ENCODE data around the gene FER. TPM values are rescaled to one million over a fixed set of nuclear protein-coding genes. Genes with fewer than 3 reads are reported as not detected.
"Not testable (repeated sequence)": the region's sequence is repeated elsewhere in the genome, so short reads cannot be mapped to it uniquely, and the experiment has no call there.

Gene FER
- total RNA-seq, 1 experiment from 2014 or later, result 16.4 TPM

DNA sequence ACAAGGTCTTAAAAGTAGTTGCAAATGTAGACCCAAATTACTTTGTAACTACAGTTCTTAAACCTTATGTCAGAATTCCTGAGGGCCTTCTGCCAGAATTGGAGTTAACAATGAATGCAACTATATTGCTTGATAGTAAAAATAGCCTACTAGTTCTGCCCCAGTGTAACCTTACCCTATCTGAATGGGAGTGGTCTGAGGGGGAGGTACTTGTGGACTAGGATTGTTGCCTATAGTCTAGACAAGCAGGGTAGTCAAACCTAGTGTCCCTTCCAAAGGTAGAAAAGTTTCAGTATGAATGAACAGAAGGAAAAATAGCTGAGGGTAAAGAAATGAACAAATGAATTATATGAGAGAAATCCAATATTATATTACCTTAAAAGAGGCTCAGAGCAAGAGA lies 419.9 kb downstream of the FER start:
- TF ChIP-seq, protein P1, sequence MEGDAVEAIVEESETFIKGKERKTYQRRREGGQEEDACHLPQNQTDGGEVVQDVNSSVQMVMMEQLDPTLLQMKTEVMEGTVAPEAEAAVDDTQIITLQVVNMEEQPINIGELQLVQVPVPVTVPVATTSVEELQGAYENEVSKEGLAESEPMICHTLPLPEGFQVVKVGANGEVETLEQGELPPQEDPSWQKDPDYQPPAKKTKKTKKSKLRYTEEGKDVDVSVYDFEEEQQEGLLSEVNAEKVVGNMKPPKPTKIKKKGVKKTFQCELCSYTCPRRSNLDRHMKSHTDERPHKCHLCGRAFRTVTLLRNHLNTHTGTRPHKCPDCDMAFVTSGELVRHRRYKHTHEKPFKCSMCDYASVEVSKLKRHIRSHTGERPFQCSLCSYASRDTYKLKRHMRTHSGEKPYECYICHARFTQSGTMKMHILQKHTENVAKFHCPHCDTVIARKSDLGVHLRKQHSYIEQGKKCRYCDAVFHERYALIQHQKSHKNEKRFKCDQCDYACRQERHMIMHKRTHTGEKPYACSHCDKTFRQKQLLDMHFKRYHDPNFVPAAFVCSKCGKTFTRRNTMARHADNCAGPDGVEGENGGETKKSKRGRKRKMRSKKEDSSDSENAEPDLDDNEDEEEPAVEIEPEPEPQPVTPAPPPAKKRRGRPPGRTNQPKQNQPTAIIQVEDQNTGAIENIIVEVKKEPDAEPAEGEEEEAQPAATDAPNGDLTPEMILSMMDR (conservative IDR thresholded peaks at IDR 0.05; ENCODE audit: low read depth, low read length), result no peak
- no peak for TF ChIP-seq EZH2 (IDR thresholded peaks at IDR 0.05; ENCODE audit: borderline replicate concordance, low read depth, low read length, poor library complexity, severe bottlenecking)
- no peaks in the 10 kb centered on the region for H3K36me3 ChIP-seq (ENCODE audit: insufficient read depth, low read length, poor library complexity, severe bottlenecking)
- DNase-seq (ENCODE audit: low spot score), result peak; percentile 35
- H3K4me1 ChIP-seq (ENCODE audit: insufficient read depth, low read length, poor library complexity, severe bottlenecking), result peaks cover 20% of the 10 kb centered on the region
- ChIA-PET POLR2A (ENCODE audit: low non-redundant PET) (no interaction called here), CTCF (no interaction called here)
- no peak overlapping the region for H3K27ac ChIP-seq (ENCODE audit: low read depth, low read length, poor library complexity, severe bottlenecking)
- no peaks in the 10 kb centered on the region for H3K27me3 ChIP-seq (replicated peaks; ENCODE audit: insufficient read depth, low read depth, low read length, poor library complexity)
- H3K4me3 ChIP-seq (ENCODE audit: low read depth, low read length, poor library complexity, severe bottlenecking), result no peak overlapping the region
- intact Hi-C loops (cut with micrococcal nuclease; ENCODE audit: unreplicated experiment), result no loop called here
- no TSS peak for BruUV-seq (replicated peaks)
- H3K9me3 ChIP-seq (ENCODE audit: low read depth, low read length, poor library complexity, severe bottlenecking), result no peaks in the 10 kb centered on the region

DNA sequence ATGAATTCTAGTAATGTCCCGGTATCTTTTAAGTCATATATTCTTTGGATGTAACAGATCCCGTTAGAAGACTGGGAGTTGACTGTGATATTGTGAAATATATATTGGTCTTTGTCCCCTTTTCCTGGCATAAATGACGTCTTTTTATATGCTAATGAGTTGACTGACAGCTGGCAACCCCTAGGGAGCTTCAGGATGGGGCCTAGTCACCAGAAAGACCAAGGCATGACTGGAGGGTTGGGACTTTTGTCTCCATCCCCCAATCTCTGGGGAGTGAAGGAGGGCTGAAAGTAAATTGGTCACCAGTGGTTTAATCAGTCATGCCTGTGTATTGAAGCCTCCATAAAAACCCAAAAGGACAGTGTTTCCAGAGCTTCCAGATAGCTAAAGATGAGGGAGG lies 420.5 kb downstream of the FER start:
- intact Hi-C loops (cut with micrococcal nuclease; ENCODE audit: unreplicated experiment), result no loop called here
- ChIA-PET POLR2A (ENCODE audit: low non-redundant PET) (no interaction called here), CTCF (no interaction called here)
- H3K27ac ChIP-seq (ENCODE audit: low read depth, low read length, poor library complexity, severe bottlenecking), result no peak overlapping the region
- H3K4me1 ChIP-seq (ENCODE audit: insufficient read depth, low read length, poor library complexity, severe bottlenecking), result peaks cover 20% of the 10 kb centered on the region
- no peaks in the 10 kb centered on the region for H3K9me3 ChIP-seq (ENCODE audit: low read depth, low read length, poor library complexity, severe bottlenecking)
- TF ChIP-seq, protein P1 (conservative IDR thresholded peaks at IDR 0.05; ENCODE audit: low read depth, low read length), result no peak
- TF ChIP-seq EZH2 (IDR thresholded peaks at IDR 0.05; ENCODE audit: borderline replicate concordance, low read depth, low read length, poor library complexity, severe bottlenecking), result no peak
- H3K27me3 ChIP-seq (replicated peaks; ENCODE audit: insufficient read depth, low read depth, low read length, poor library complexity), result no peaks in the 10 kb centered on the region
- no TSS peak for BruUV-seq (replicated peaks)
- peak; percentile 89 for DNase-seq (ENCODE audit: low spot score)
- H3K36me3 ChIP-seq (ENCODE audit: insufficient read depth, low read length, poor library complexity, severe bottlenecking), result no peaks in the 10 kb centered on the region
- no peak overlapping the region for H3K4me3 ChIP-seq (ENCODE audit: low read depth, low read length, poor library complexity, severe bottlenecking)

DNA sequence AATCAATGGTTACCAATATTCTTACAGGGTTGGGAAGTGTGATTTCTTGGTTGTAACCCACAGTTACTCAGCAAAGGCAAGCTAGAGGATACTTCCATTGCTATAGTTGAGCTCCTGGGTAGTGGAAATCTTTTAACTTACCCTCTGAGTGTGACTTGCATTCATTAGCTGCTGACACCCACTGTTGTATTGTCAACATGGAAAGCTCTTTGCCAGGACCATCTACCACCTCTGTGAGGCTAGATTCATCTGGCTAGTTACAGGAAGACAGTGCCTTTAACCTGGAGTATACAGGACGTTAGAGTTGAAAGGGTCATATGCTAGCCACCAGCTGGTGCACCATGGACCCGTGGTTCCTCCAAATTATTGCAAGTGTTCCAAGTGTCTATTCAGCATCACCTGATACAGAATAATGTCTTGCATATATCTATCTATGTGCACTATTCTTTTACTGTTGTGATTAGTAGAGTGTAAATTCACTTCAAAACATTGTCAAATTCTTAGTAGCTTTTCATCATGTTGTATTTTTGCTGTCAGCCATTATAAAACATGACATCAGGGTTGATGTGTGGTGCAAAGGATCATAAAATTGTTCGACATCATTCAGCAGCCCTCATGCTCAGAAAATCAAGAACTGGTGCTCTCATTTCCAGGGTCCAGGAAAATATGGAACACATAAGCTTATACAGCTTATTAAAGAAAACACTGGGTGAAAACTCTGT lies 423.1 kb downstream of the FER start:
- Histone ChIP-seq H3K27ac (ENCODE audit: low read depth, low read length, poor library complexity, severe bottlenecking) (no peak overlapping the region), H3K36me3 (ENCODE audit: insufficient read depth, low read length, poor library complexity, severe bottlenecking) (no peaks in the 10 kb centered on the region), H3K9me3 (ENCODE audit: low read depth, low read length, poor library complexity, severe bottlenecking) (no peaks in the 10 kb centered on the region), H3K4me1 (ENCODE audit: insufficient read depth, low read length, poor library complexity, severe bottlenecking) (peaks cover 20% of the 10 kb centered on the region), H3K27me3 (replicated peaks; ENCODE audit: insufficient read depth, low read depth, low read length, poor library complexity) (no peaks in the 10 kb centered on the region), H3K4me3 (ENCODE audit: low read depth, low read length, poor library complexity, severe bottlenecking) (no peak overlapping the region)
- intact Hi-C loops (cut with micrococcal nuclease; ENCODE audit: unreplicated experiment), result no loop called here
- DNase-seq (ENCODE audit: low spot score), result no peak
- BruUV-seq (replicated peaks), result no TSS peak
- POLR2A ChIA-PET (ENCODE audit: low non-redundant PET), result no interaction called here
- CTCF ChIA-PET, result no interaction called here
- TF ChIP-seq EZH2 (IDR thresholded peaks at IDR 0.05; ENCODE audit: borderline replicate concordance, low read depth, low read length, poor library complexity, severe bottlenecking), result no peak
- TF ChIP-seq, protein P1 (conservative IDR thresholded peaks at IDR 0.05; ENCODE audit: low read depth, low read length), result no peak

DNA sequence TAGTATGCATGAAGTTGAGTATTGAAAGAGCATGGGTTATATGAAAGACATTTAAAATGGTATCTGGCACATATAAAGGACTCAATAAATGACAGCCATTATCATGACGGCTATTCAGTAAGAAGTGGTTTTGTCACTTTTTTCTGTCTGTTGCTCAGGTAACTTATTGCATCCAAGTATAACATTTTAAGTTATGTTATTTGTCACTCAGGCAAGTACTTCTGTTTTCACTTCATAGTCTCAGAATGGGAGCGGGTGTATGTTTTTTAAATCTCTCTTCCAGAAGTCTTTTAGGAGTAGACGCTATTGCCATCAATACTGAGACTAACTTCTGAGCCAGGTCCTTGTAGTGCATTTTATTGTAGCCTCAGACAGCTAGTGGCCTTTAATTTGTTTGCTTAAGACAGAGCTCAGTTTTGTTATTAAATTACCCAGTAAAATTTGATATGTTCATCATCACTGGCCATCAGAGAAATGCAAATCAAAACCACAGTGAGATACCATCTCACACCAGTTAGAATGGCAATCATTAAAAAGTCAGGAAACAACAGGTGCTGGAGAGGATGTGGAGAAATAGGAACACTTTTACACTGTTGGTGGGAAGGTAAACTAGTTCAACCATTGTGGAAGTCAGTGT lies 423.9 kb downstream of the FER start:
- H3K27me3 ChIP-seq (replicated peaks; ENCODE audit: insufficient read depth, low read depth, low read length, poor library complexity); POLR2A ChIA-PET (ENCODE audit: low non-redundant PET); intact Hi-C loops (cut with micrococcal nuclease; ENCODE audit: unreplicated experiment); H3K9me3 ChIP-seq (ENCODE audit: low read depth, low read length, poor library complexity, severe bottlenecking); DNase-seq (ENCODE audit: low spot score); BruUV-seq (replicated peaks); H3K4me3 ChIP-seq (ENCODE audit: low read depth, low read length, poor library complexity, severe bottlenecking); H3K27ac ChIP-seq (ENCODE audit: low read depth, low read length, poor library complexity, severe bottlenecking); H3K36me3 ChIP-seq (ENCODE audit: insufficient read depth, low read length, poor library complexity, severe bottlenecking); CTCF ChIA-PET: not testable (repeated sequence)
- peaks cover 20% of the 10 kb centered on the region for H3K4me1 ChIP-seq (ENCODE audit: insufficient read depth, low read length, poor library complexity, severe bottlenecking)

All from A673 (cell line).